ENCODE measurements around the gene CAMK2N2.

GRCh38 chr3:184236033-184236410 is 25.3 kb downstream of the CAMK2N2 start:
- TF ChIP-seq, protein P1, sequence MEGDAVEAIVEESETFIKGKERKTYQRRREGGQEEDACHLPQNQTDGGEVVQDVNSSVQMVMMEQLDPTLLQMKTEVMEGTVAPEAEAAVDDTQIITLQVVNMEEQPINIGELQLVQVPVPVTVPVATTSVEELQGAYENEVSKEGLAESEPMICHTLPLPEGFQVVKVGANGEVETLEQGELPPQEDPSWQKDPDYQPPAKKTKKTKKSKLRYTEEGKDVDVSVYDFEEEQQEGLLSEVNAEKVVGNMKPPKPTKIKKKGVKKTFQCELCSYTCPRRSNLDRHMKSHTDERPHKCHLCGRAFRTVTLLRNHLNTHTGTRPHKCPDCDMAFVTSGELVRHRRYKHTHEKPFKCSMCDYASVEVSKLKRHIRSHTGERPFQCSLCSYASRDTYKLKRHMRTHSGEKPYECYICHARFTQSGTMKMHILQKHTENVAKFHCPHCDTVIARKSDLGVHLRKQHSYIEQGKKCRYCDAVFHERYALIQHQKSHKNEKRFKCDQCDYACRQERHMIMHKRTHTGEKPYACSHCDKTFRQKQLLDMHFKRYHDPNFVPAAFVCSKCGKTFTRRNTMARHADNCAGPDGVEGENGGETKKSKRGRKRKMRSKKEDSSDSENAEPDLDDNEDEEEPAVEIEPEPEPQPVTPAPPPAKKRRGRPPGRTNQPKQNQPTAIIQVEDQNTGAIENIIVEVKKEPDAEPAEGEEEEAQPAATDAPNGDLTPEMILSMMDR (conservative IDR thresholded peaks at IDR 0.05; ENCODE audit: low read depth, low read length) = no peak
- no peak for TF ChIP-seq RFX5 (IDR thresholded peaks at IDR 0.05; ENCODE audit: low read depth, low read length)
- no peak for TF ChIP-seq BHLHE40 (IDR thresholded peaks at IDR 0.05; ENCODE audit: low read depth, low read length)
- TF ChIP-seq RAD21 (IDR thresholded peaks at IDR 0.05; ENCODE audit: low read length) = no peak
- no peak for TF ChIP-seq RCOR1 (IDR thresholded peaks at IDR 0.05; ENCODE audit: insufficient replicate concordance, low read length)
- no peak for TF ChIP-seq SMC3 (IDR thresholded peaks at IDR 0.05; ENCODE audit: low read depth, low read length)
- no peak for TF ChIP-seq POLR2A (IDR thresholded peaks at IDR 0.05; ENCODE audit: low read depth, low read length)
- TF ChIP-seq NFE2L2 (IDR thresholded peaks at IDR 0.05; ENCODE audit: low read depth, low read length) = no peak
- no peak for TF ChIP-seq MAFK (IDR thresholded peaks at IDR 0.05; ENCODE audit: low read depth, low read length)
- TF ChIP-seq FOS (IDR thresholded peaks at IDR 0.05; ENCODE audit: low read depth, low read length) = no peak
- TF ChIP-seq CEBPB (IDR thresholded peaks at IDR 0.05; ENCODE audit: low read depth, low read length) = no peak
- no peak for TF ChIP-seq MXI1 (IDR thresholded peaks at IDR 0.05; ENCODE audit: borderline replicate concordance, low read depth, low read length)

All from IMR-90 (cell line).